Kidney tubule cell (primary cell): Measurements from ENCODE around the gene ALDH16A1.

Source experiments
- DNase-seq: peaks from one replicate; pipeline ENCODE4 v3.0.0-alpha.2; 2018; ENCODE audit warnings: low spot score

Gene ALDH16A1

GRCh38 chr19:49453013-49453756, at the start of gene ALDH16A1:
Gene ALDH16A1 (plus strand): TSS chr19:49453225. CDS start chr19:49453332, 107 bp downstream.
- peak; percentile 98 for DNase-seq

GRCh38 chr19:49403404-49404187, 49.4 kb upstream of the ALDH16A1 start:
- DNase-seq = peak; percentile 43

- no peak for DNase-seq
Measured at GRCh38 chr19:49407079-49407478, 45.9 kb upstream of the ALDH16A1 start.

- no peak for DNase-seq
Measured at GRCh38 chr19:49407482-49408015, 45.5 kb upstream of the ALDH16A1 start.

- DNase-seq = peak; percentile 85
Measured at GRCh38 chr19:49408816-49409440, 44.1 kb upstream of the ALDH16A1 start.

- DNase-seq = no peak
Measured at GRCh38 chr19:49409441-49410029, 43.5 kb upstream of the ALDH16A1 start.

GRCh38 chr19:49411681-49412326, 41.2 kb upstream of the ALDH16A1 start:
- no peak for DNase-seq

GRCh38 chr19:49413348-49413747, 39.7 kb upstream of the ALDH16A1 start:
- DNase-seq = no peak

- DNase-seq = no peak
Measured at GRCh38 chr19:49414256-49414655, 38.8 kb upstream of the ALDH16A1 start.

- DNase-seq = no peak
Measured at GRCh38 chr19:49415102-49415809, 37.8 kb upstream of the ALDH16A1 start.

- DNase-seq = no peak
Measured at GRCh38 chr19:49415810-49416200, 37.2 kb upstream of the ALDH16A1 start.

GRCh38 chr19:49417088-49417487, 35.9 kb upstream of the ALDH16A1 start:
- no peak for DNase-seq

- DNase-seq = no peak
Measured at GRCh38 chr19:49418511-49418910, 34.5 kb upstream of the ALDH16A1 start.

- no peak for DNase-seq
Measured at GRCh38 chr19:49419173-49419572, 33.9 kb upstream of the ALDH16A1 start.

- DNase-seq = no peak
Measured at GRCh38 chr19:49420227-49420626, 32.8 kb upstream of the ALDH16A1 start.

GRCh38 chr19:49421039-49421877, 31.8 kb upstream of the ALDH16A1 start:
- peak; percentile 23 for DNase-seq

- DNase-seq = no peak
Measured at GRCh38 chr19:49421878-49422202, 31.2 kb upstream of the ALDH16A1 start.

GRCh38 chr19:49422407-49423070, 30.5 kb upstream of the ALDH16A1 start:
- DNase-seq = peak; percentile 43

GRCh38 chr19:49423071-49423984, 29.7 kb upstream of the ALDH16A1 start, which contains the start of gene PTH2:
Gene PTH2 (minus strand): TSS chr19:49423441. CDS start chr19:49423339, 102 bp downstream.
- no peak for DNase-seq
